HUDEP-2 (cell line): Measurements from ENCODE around the gene SPATS1.
"Not testable (repeated sequence)": the region's sequence is repeated elsewhere in the genome, so short reads cannot be mapped to it uniquely, and the experiment has no call there.

Experiments used
- DNase-seq, 76 experiments: peaks; one replicate each; lab custom pipeline; 2025; ENCODE audit not compliant: unreplicated experiment in 76 of 76; lab: John Stamatoyannopoulos, UW

Gene SPATS1

DNA sequence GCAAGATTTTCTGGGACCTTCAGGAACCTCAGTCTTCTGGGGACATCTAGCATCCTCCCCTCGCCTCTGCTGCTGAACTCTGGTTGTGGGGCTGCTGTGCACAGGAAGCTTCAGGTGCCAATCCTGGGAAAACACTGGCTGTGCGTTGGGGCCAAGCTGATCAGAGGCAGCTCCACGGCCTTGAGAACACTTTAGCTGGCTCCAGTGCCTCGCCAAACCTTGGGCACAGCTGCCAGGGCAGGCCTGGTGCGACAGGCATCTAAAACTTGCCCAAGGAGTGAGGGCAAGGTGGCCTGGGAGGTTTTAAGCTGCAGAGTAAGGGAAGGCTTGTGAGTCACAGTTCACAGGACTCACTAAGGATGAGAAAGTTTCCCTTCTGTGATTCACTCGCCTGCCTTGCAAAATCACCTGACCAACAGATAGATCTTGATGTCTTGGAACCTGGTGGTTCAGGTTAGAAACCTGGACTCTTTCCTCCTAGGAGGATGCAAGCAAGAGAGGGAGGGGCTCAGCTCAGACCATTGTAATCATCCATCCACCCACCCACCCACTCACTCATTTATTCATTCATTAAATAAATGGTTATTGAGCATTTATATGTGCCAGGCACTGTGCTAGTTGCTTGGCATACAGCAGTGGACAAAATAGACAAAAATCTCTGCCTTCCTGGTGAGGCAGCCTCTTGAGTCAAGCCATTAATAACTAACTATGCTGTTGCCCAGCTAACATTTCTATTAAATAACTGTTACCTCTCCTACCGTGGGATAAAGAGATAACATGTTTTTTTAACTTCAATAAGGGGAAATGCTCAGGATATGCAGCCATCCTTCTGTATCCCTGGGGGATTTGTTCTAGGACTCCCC is 2.5 kb upstream of the SPATS1 start:
- no peak for DNase-seq

- DNase-seq = no peak
These were observed 1.2 kb upstream of the SPATS1 start for GRCh38 chr6:44341095-44341890.

DNA sequence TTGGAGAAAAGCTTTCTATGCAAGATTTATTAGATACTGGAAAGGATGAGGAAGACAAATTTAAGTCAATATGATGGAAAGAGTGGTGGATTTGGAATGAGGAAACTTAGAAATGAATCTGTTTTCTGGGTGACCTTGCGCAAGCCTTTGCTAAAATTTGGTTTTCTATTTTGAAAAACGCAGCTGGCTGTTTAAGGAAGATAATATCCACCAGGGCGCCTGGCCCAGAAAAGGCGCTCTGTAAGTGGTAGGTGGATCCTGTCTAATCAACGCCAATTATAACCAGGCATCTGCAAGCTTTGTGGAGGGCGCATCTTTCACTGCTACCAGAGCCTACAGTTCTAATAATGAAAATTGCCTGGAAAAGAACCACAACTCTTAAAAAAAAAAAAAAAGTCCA is 398 bp upstream of the SPATS1 start:
- DNase-seq = peak in 30 of 76 experiments; percentile 2 to 51 (median 23)

- DNase-seq = not testable (repeated sequence)
These were observed 4.4 kb downstream of the SPATS1 start for GRCh38 chr6:44346818-44347217.

GRCh38 chr6:44349904-44350649 is 7.6 kb downstream of the SPATS1 start:
- DNase-seq = no peak

DNA sequence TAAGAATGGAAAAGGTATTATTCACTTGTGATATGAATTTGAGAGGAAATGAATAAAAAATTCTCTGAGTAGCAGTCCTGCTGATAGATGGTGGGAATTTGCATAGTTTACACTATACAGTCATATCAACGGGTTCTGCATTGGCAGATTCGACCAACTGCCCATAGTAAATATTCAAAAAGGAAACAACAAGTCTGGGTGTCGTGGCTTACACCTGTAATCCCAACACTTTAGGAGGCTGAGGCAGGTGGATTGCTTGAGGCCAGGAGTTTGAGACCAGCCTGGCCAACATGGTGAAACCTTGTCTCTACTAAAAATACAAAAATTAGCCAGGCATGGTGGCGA is 8.2 kb downstream of the SPATS1 start:
- not testable (repeated sequence) for DNase-seq

- DNase-seq = no peak
These were observed 9.8 kb downstream of the SPATS1 start for GRCh38 chr6:44352259-44352658.

GRCh38 chr6:44353336-44353735 is 10.9 kb downstream of the SPATS1 start:
- no peak for DNase-seq

DNA sequence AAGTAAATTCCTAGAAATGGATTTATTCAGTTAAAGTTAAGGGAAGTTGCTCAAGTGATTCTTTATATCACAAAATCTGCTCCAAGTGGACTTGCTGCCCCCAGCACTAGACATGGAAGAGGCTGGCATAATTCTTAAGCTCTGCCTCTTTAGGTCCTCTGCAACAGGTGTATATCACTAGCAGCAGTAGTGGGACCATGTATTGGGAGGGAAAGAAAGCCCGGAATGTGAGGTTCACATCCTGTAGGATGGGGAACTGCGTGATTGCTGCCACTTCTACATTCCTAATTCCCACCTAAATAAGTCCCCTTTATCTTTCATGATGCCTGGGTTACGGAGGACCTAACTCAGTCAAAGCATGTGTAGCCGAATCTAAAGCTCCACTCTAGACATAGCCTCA is 13.2 kb downstream of the SPATS1 start:
- no peak for DNase-seq

DNA sequence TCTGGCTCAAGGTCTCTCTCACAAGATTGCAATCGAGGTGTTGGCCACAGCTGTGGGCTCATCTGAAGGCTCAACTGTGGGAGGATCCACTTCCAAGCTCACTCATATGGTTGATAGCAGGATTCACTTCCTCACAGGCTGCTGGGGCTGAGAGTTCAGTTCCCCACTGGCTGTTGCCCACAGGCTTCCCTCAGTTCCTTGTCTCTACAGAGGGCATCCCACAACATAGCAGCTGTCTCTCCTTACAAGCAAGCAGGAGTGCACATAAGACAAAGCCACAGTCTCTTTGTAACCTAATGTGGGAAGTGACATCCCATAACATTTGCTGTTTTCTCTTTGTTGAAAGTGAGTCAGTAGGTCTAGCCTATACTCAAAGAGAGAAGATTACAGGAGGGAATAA is 14.0 kb downstream of the SPATS1 start:
- DNase-seq = no peak

DNA sequence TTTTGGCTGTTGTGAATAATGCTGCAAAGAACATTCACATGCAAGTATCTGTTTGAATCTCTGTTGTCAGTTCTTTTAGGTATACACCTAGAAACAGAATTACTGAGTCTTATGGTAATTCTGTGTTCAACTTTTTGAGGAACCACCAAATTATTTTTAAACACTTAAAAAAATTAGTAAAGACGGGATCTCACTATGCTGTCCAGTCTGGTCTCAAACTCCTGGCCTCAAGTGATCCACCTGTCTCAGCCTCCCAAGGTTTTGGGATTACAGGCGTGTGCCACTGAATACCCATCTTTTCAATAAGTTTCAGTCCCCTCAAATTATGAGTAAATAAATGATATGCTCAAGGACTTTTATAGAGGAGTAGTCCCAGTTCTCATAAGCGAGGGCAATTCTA is 17.5 kb downstream of the SPATS1 start:
- no peak for DNase-seq

DNA sequence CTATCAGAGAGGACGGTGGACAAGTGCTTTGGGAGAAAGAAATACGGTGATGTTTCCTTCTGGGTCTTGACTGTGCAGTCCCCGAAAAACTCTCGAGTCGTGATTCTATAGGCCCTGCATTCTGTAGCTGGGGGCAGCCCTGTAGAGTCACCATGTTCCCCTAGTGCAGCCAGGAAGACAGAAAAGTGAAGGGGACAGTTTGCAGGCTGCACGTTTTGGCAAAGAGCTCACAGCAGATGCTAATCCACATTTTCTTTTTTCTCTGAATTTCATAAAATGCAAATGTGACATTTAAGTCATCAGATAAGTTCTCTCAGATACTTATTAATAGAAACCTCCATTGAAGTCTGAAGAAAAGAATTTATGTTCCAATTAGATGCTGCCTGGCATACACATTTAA is 19.5 kb downstream of the SPATS1 start:
- no peak for DNase-seq

GRCh38 chr6:44363377-44363926 is 21.0 kb downstream of the SPATS1 start:
- DNase-seq = no peak

DNA sequence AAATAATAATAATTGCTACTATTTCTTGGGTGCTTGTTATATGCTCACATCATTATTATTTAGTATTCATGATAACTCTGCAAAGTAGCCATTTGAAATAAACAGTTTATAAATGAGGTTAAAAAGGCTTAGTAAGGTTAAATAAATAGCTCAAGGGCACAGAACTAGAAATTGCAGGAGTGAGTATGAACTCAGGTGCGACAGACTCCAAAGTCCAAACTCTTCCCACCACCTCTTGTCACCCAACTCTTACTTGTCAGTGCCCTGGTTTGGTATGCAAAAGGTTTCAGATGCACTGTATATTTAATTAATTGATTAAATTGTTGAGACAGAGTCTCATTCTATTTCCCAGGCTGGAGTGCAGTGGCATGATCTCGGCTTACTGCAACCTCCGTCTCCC is 24.3 kb downstream of the SPATS1 start:
- no peak for DNase-seq

GRCh38 chr6:44367681-44368080 is 25.2 kb downstream of the SPATS1 start:
- DNase-seq = no peak

GRCh38 chr6:44373051-44373450 is 30.6 kb downstream of the SPATS1 start:
- DNase-seq = no peak

- no peak for DNase-seq
These were observed 31.3 kb downstream of the SPATS1 start for GRCh38 chr6:44373787-44374186.

DNA sequence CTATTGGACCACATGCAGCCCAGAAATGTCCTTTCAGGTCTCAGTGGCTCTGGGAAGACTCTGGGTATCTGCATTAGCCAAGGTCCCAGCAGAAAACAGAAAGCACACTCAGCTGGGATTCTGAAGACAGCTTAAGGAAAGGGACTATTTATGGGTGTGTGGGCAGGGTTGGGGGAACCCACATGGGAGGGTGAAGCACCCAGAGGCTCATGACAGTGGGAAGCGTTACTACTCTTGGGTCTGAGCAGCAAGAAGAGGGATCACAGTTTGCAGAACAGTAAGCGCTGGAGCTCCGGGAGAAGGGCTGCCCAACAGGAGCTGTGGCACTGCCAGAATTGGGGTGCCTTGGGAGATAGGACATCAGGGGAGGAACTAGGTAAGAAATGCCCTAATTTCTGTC is 32.6 kb downstream of the SPATS1 start:
- DNase-seq = no peak

- DNase-seq = no peak
These were observed 35.0 kb downstream of the SPATS1 start for GRCh38 chr6:44377484-44377883.

DNA sequence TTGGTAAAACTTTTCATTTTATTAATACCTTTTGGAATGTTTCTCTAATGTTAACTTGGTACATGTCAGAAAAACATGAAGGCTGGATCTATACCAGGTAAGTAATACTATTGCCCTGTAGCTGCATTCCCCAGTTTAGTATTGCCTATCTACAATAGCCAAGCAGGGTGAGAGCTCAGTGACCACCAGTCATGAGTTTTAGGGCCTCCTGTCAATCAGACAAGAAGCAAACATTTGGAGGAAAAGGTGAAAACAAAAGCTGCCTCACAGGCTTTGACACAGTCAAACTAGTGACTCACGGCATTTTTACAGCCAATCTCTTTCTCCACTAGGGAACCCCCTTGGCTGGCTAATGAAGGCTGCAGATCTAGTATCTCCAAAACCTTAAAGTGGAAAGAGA is 35.5 kb downstream of the SPATS1 start:
- no peak for DNase-seq

GRCh38 chr6:44381739-44382138 is 39.3 kb downstream of the SPATS1 start:
- DNase-seq = no peak
